ENCODE results near the gene OR12D1.

OR12D1 gene

DNA sequence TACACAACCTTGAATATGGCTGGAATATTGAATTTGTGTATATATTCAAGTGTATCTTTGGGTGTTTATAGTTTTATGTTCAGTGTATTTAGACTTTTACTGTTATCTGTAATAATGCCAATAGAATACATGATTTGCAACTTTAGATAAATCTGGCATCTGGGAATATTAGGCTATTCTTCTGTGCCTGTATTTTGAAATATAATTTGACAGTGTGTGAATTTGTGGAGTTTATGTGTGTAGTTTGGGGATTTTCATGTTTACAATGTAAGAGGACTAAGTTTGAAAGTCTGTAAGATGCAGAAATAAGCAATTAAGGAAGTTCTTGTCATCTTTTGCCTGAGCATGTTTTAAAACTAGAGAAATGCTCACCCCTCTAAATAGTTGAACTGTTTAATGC, 24.3 kb downstream of the OR12D1 start, which contains the start of gene OR10C1:
TSS of gene OR10C1 (plus strand) at position 301 of the 400 bp plus-strand sequence. CDS start 710 bp downstream, outside the sequence.
- TF ChIP-seq FOXM1 (IDR thresholded peaks at IDR 0.05; ENCODE audit: borderline replicate concordance, low read depth) (no peak), TCF12 (IDR thresholded peaks at IDR 0.05; ENCODE audit: low read depth) (no peak), TEAD4 (IDR thresholded peaks at IDR 0.05) (no peak), EGR1 (IDR thresholded peaks at IDR 0.05) (no peak), TAF1 (IDR thresholded peaks at IDR 0.05; ENCODE audit: low read depth) (no peak), YY1 (IDR thresholded peaks at IDR 0.05; ENCODE audit: low read depth) (no peak), CREB1 (IDR thresholded peaks at IDR 0.05; ENCODE audit: low read depth) (no peak), NFIC (IDR thresholded peaks at IDR 0.05) (no peak), EP300 (IDR thresholded peaks at IDR 0.05; ENCODE audit: borderline replicate concordance) (no peak), ZBTB7A (IDR thresholded peaks at IDR 0.05; ENCODE audit: low read depth) (no peak), MAX (IDR thresholded peaks at IDR 0.05) (no peak), CEBPB (IDR thresholded peaks at IDR 0.05) (no peak)
- TF ChIP-seq, protein P1, sequence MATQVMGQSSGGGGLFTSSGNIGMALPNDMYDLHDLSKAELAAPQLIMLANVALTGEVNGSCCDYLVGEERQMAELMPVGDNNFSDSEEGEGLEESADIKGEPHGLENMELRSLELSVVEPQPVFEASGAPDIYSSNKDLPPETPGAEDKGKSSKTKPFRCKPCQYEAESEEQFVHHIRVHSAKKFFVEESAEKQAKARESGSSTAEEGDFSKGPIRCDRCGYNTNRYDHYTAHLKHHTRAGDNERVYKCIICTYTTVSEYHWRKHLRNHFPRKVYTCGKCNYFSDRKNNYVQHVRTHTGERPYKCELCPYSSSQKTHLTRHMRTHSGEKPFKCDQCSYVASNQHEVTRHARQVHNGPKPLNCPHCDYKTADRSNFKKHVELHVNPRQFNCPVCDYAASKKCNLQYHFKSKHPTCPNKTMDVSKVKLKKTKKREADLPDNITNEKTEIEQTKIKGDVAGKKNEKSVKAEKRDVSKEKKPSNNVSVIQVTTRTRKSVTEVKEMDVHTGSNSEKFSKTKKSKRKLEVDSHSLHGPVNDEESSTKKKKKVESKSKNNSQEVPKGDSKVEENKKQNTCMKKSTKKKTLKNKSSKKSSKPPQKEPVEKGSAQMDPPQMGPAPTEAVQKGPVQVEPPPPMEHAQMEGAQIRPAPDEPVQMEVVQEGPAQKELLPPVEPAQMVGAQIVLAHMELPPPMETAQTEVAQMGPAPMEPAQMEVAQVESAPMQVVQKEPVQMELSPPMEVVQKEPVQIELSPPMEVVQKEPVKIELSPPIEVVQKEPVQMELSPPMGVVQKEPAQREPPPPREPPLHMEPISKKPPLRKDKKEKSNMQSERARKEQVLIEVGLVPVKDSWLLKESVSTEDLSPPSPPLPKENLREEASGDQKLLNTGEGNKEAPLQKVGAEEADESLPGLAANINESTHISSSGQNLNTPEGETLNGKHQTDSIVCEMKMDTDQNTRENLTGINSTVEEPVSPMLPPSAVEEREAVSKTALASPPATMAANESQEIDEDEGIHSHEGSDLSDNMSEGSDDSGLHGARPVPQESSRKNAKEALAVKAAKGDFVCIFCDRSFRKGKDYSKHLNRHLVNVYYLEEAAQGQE (IDR thresholded peaks at IDR 0.05; ENCODE audit: low read depth) = no peak
- TF ChIP-seq, protein P2, sequence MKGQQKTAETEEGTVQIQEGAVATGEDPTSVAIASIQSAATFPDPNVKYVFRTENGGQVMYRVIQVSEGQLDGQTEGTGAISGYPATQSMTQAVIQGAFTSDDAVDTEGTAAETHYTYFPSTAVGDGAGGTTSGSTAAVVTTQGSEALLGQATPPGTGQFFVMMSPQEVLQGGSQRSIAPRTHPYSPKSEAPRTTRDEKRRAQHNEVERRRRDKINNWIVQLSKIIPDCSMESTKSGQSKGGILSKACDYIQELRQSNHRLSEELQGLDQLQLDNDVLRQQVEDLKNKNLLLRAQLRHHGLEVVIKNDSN (IDR thresholded peaks at IDR 0.05) = no peak

DNA sequence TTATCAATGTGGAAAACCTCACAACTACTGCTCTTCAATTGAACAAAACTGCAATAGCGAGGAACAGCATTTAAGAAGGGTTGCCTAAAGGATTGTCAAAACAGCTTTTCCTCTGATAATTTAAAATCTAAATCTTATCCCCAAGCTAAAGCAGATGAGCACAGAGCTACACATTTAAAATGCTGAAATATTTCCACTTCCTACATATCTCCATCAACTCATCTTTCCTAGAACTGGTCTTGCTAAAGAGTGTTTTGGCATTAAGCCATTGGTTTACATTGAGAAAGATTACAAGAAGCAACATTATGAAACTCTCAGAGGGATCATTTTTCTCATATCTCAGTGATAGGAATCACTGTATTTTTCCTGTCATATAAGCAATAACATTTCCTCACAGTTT, 28.0 kb downstream of the OR12D1 start:
- TF ChIP-seq EP300 (IDR thresholded peaks at IDR 0.05; ENCODE audit: borderline replicate concordance) = no peak
- no peak for TF ChIP-seq EGR1 (IDR thresholded peaks at IDR 0.05)
- no peak for TF ChIP-seq ZBTB7A (IDR thresholded peaks at IDR 0.05; ENCODE audit: low read depth)
- TF ChIP-seq, protein P1 (IDR thresholded peaks at IDR 0.05; ENCODE audit: low read depth) = no peak
- TF ChIP-seq MAX (IDR thresholded peaks at IDR 0.05) = no peak
- no peak for TF ChIP-seq RAD21 (IDR thresholded peaks at IDR 0.05; ENCODE audit: low read depth)
- no peak for TF ChIP-seq FOXM1 (IDR thresholded peaks at IDR 0.05; ENCODE audit: borderline replicate concordance, low read depth)
- TF ChIP-seq TEAD4 (IDR thresholded peaks at IDR 0.05) = no peak
- no peak for TF ChIP-seq TCF12 (IDR thresholded peaks at IDR 0.05; ENCODE audit: low read depth)
- no peak for TF ChIP-seq TAF1 (IDR thresholded peaks at IDR 0.05; ENCODE audit: low read depth)
- no peak for TF ChIP-seq CREB1 (IDR thresholded peaks at IDR 0.05; ENCODE audit: low read depth)
- TF ChIP-seq CEBPB (IDR thresholded peaks at IDR 0.05) = no peak

DNA sequence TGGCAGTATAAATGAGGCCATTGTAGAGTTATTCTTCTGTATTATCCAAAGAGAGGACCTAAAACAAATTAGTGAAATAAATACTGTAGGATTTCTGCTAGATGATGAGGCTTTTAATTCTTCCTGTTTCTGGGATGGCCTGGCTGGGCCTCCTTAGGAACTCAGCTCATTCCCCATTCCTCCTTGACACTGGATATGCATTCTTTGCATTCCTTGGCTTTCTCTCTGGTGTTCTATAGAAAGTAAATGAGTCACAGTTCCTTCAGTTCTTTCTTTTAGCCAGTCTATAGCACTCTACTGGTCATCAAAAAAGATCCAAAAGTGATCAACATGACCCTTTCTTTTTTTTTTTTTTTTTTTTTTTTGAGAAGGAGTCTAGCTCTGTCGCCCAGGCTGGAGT, 32.9 kb downstream of the OR12D1 start:
- no peak for TF ChIP-seq FOXM1 (IDR thresholded peaks at IDR 0.05; ENCODE audit: borderline replicate concordance, low read depth)
- no peak for TF ChIP-seq CEBPB (IDR thresholded peaks at IDR 0.05)
- no peak for TF ChIP-seq EGR1 (IDR thresholded peaks at IDR 0.05)
- no peak for TF ChIP-seq MAX (IDR thresholded peaks at IDR 0.05)
- TF ChIP-seq CREB1 (IDR thresholded peaks at IDR 0.05; ENCODE audit: low read depth) = no peak
- TF ChIP-seq, protein P1 (IDR thresholded peaks at IDR 0.05; ENCODE audit: low read depth) = no peak
- TF ChIP-seq, protein P2 (IDR thresholded peaks at IDR 0.05) = no peak
- TF ChIP-seq TCF12 (IDR thresholded peaks at IDR 0.05; ENCODE audit: low read depth) = no peak
- no peak for TF ChIP-seq EP300 (IDR thresholded peaks at IDR 0.05; ENCODE audit: borderline replicate concordance)
- no peak for TF ChIP-seq TAF1 (IDR thresholded peaks at IDR 0.05; ENCODE audit: low read depth)

DNA sequence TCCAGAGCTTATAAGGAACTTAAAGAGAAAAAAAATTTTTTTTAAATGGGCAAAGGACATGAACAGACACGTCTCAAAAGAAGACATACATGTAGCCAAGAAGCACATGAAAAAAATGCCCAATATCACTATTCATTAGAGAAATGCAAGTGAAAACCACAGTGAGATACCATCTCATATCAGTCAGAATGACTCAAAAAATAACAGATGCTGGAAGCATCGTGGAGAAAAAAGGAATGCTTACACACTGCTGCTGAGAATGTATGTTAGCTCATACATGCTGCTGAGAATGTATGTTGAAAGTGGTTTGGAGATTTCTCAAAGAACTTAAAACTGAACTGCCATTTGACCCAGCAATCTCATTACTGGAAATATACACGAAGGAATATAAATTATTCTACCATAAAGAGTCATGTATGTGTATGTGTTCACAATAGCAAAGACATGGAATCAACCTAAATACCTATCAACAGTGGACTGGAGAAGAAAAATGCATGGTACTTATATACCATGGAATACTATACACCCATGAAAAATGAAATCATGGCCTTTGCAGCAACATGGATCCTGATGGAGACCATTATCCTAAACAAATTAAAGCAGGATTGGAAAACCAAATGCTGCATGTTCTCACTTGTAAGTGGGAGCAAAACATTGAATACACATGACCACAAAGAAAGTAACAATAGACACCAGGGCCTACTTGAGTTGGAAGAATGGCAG, 36.9 kb downstream of the OR12D1 start:
- TF ChIP-seq MAX (IDR thresholded peaks at IDR 0.05) (no peak), EGR1 (IDR thresholded peaks at IDR 0.05) (no peak), RAD21 (IDR thresholded peaks at IDR 0.05; ENCODE audit: low read depth) (no peak), FOXM1 (IDR thresholded peaks at IDR 0.05; ENCODE audit: borderline replicate concordance, low read depth) (no peak), CREB1 (IDR thresholded peaks at IDR 0.05; ENCODE audit: low read depth) (no peak), CEBPB (IDR thresholded peaks at IDR 0.05) (no peak), NFIC (IDR thresholded peaks at IDR 0.05) (no peak), TCF12 (IDR thresholded peaks at IDR 0.05; ENCODE audit: low read depth) (no peak), YY1 (IDR thresholded peaks at IDR 0.05; ENCODE audit: low read depth) (no peak), ZBTB7A (IDR thresholded peaks at IDR 0.05; ENCODE audit: low read depth) (no peak), EP300 (IDR thresholded peaks at IDR 0.05; ENCODE audit: borderline replicate concordance) (no peak), TEAD4 (IDR thresholded peaks at IDR 0.05) (no peak), TAF1 (IDR thresholded peaks at IDR 0.05; ENCODE audit: low read depth) (no peak)
- TF ChIP-seq, protein P1 (IDR thresholded peaks at IDR 0.05; ENCODE audit: low read depth) = no peak
- TF ChIP-seq, protein P2 (IDR thresholded peaks at IDR 0.05) = no peak

Data from Ishikawa (cell line).